ENCODE measurements around the gene RNU6-9.

RNU6-9 gene

GRCh38 chr19:927780-928401 lies 34.6 kb downstream of the RNU6-9 start:
- no peaks in the 10 kb centered on the region for H3K36me3 ChIP-seq (ENCODE audit: control insufficient read depth in 2 of 2, insufficient read depth in 2 of 2, low read length in 2 of 2)
- H3K9ac ChIP-seq (ENCODE audit: low read depth in 1 of 2, low read length in 2 of 2) = no peak overlapping the region
- no peaks in the 10 kb centered on the region for H3K9me3 ChIP-seq (ENCODE audit: control insufficient read depth in 2 of 2, low read length in 2 of 2)
- peaks cover 10 to 11% of the 10 kb centered on the region in 2 donors for H3K4me1 ChIP-seq (ENCODE audit: control insufficient read depth in 2 of 2, insufficient read depth in 2 of 2, low read length in 2 of 2)
- no peaks in the 10 kb centered on the region for H3K27me3 ChIP-seq (ENCODE audit: control insufficient read depth in 2 of 2, insufficient read depth in 2 of 2, low read length in 2 of 2)
- peak overlapping the region in 1 of 2 donors; percentile 4 for H3K27ac ChIP-seq (ENCODE audit: low read depth in 2 of 2, low read length in 2 of 2)
- H3K4me3 ChIP-seq (ENCODE audit: low read length in 2 of 2) = peak overlapping the region in 1 of 2 donors; percentile 26

GRCh38 chr19:928471-929202 lies 35.4 kb downstream of the RNU6-9 start:
- H3K4me3 ChIP-seq (ENCODE audit: low read length in 2 of 2) = no peak overlapping the region
- peak overlapping the region in 1 of 2 donors; percentile 4 for H3K27ac ChIP-seq (ENCODE audit: low read depth in 2 of 2, low read length in 2 of 2)
- no peaks in the 10 kb centered on the region for H3K9me3 ChIP-seq (ENCODE audit: control insufficient read depth in 2 of 2, low read length in 2 of 2)
- no peaks in the 10 kb centered on the region for H3K36me3 ChIP-seq (ENCODE audit: control insufficient read depth in 2 of 2, insufficient read depth in 2 of 2, low read length in 2 of 2)
- peaks cover 10 to 16% of the 10 kb centered on the region in 2 donors for H3K4me1 ChIP-seq (ENCODE audit: control insufficient read depth in 2 of 2, insufficient read depth in 2 of 2, low read length in 2 of 2)
- no peaks in the 10 kb centered on the region for H3K27me3 ChIP-seq (ENCODE audit: control insufficient read depth in 2 of 2, insufficient read depth in 2 of 2, low read length in 2 of 2)
- H3K9ac ChIP-seq (ENCODE audit: low read depth in 1 of 2, low read length in 2 of 2) = no peak overlapping the region

- Histone ChIP-seq H3K36me3 (ENCODE audit: control insufficient read depth in 2 of 2, insufficient read depth in 2 of 2, low read length in 2 of 2) (no peaks in the 10 kb centered on the region), H3K27me3 (ENCODE audit: control insufficient read depth in 2 of 2, insufficient read depth in 2 of 2, low read length in 2 of 2) (no peaks in the 10 kb centered on the region), H3K27ac (ENCODE audit: low read depth in 2 of 2, low read length in 2 of 2) (no peak overlapping the region), H3K9ac (ENCODE audit: low read depth in 1 of 2, low read length in 2 of 2) (no peak overlapping the region), H3K9me3 (ENCODE audit: control insufficient read depth in 2 of 2, low read length in 2 of 2) (no peaks in the 10 kb centered on the region), H3K4me3 (ENCODE audit: low read length in 2 of 2) (no peak overlapping the region), H3K4me1 (ENCODE audit: control insufficient read depth in 2 of 2, insufficient read depth in 2 of 2, low read length in 2 of 2) (peaks cover 13 to 22% of the 10 kb centered on the region in 2 donors)
Observed at GRCh38 chr19:929203-929890, 36.1 kb downstream of the RNU6-9 start.

GRCh38 chr19:929891-930258 lies 36.6 kb downstream of the RNU6-9 start:
- no peak overlapping the region for H3K27ac ChIP-seq (ENCODE audit: low read depth in 2 of 2, low read length in 2 of 2)
- H3K4me1 ChIP-seq (ENCODE audit: control insufficient read depth in 2 of 2, insufficient read depth in 2 of 2, low read length in 2 of 2) = peaks cover 14 to 24% of the 10 kb centered on the region in 2 donors
- no peak overlapping the region for H3K9ac ChIP-seq (ENCODE audit: low read depth in 1 of 2, low read length in 2 of 2)
- H3K9me3 ChIP-seq (ENCODE audit: control insufficient read depth in 2 of 2, low read length in 2 of 2) = no peaks in the 10 kb centered on the region
- no peaks in the 10 kb centered on the region for H3K36me3 ChIP-seq (ENCODE audit: control insufficient read depth in 2 of 2, insufficient read depth in 2 of 2, low read length in 2 of 2)
- no peaks in the 10 kb centered on the region for H3K27me3 ChIP-seq (ENCODE audit: control insufficient read depth in 2 of 2, insufficient read depth in 2 of 2, low read length in 2 of 2)
- H3K4me3 ChIP-seq (ENCODE audit: low read length in 2 of 2) = no peak overlapping the region

GRCh38 chr19:931860-932647 lies 38.8 kb downstream of the RNU6-9 start:
- peaks cover 17 to 27% of the 10 kb centered on the region in 2 donors for H3K4me1 ChIP-seq (ENCODE audit: control insufficient read depth in 2 of 2, insufficient read depth in 2 of 2, low read length in 2 of 2)
- H3K27ac ChIP-seq (ENCODE audit: low read depth in 2 of 2, low read length in 2 of 2) = no peak overlapping the region
- H3K4me3 ChIP-seq (ENCODE audit: low read length in 2 of 2) = no peak overlapping the region
- no peaks in the 10 kb centered on the region for H3K9me3 ChIP-seq (ENCODE audit: control insufficient read depth in 2 of 2, low read length in 2 of 2)
- no peaks in the 10 kb centered on the region for H3K36me3 ChIP-seq (ENCODE audit: control insufficient read depth in 2 of 2, insufficient read depth in 2 of 2, low read length in 2 of 2)
- no peaks in the 10 kb centered on the region for H3K27me3 ChIP-seq (ENCODE audit: control insufficient read depth in 2 of 2, insufficient read depth in 2 of 2, low read length in 2 of 2)
- H3K9ac ChIP-seq (ENCODE audit: low read depth in 1 of 2, low read length in 2 of 2) = no peak overlapping the region

GRCh38 chr19:932648-933552 lies 39.6 kb downstream of the RNU6-9 start:
- Histone ChIP-seq H3K27ac (ENCODE audit: low read depth in 2 of 2, low read length in 2 of 2) (peak overlapping the region; percentile 28 to 48), H3K4me3 (ENCODE audit: low read length in 2 of 2) (no peak overlapping the region), H3K36me3 (ENCODE audit: control insufficient read depth in 2 of 2, insufficient read depth in 2 of 2, low read length in 2 of 2) (no peaks in the 10 kb centered on the region), H3K4me1 (ENCODE audit: control insufficient read depth in 2 of 2, insufficient read depth in 2 of 2, low read length in 2 of 2) (peaks cover 17 to 24% of the 10 kb centered on the region in 2 donors), H3K27me3 (ENCODE audit: control insufficient read depth in 2 of 2, insufficient read depth in 2 of 2, low read length in 2 of 2) (no peaks in the 10 kb centered on the region), H3K9me3 (ENCODE audit: control insufficient read depth in 2 of 2, low read length in 2 of 2) (no peaks in the 10 kb centered on the region), H3K9ac (ENCODE audit: low read depth in 1 of 2, low read length in 2 of 2) (no peak overlapping the region)

GRCh38 chr19:933553-933882 lies 40.2 kb downstream of the RNU6-9 start:
- H3K36me3 ChIP-seq (ENCODE audit: control insufficient read depth in 2 of 2, insufficient read depth in 2 of 2, low read length in 2 of 2) = no peaks in the 10 kb centered on the region
- no peaks in the 10 kb centered on the region for H3K9me3 ChIP-seq (ENCODE audit: control insufficient read depth in 2 of 2, low read length in 2 of 2)
- peaks cover 17 to 24% of the 10 kb centered on the region in 2 donors for H3K4me1 ChIP-seq (ENCODE audit: control insufficient read depth in 2 of 2, insufficient read depth in 2 of 2, low read length in 2 of 2)

GRCh38 chr19:934197-934840 lies 41.0 kb downstream of the RNU6-9 start:
- Histone ChIP-seq H3K9me3 (ENCODE audit: control insufficient read depth in 2 of 2, low read length in 2 of 2) (no peaks in the 10 kb centered on the region), H3K9ac (ENCODE audit: low read depth in 1 of 2, low read length in 2 of 2) (peak overlapping the region in 1 of 2 donors; percentile 63), H3K27me3 (ENCODE audit: control insufficient read depth in 2 of 2, insufficient read depth in 2 of 2, low read length in 2 of 2) (no peaks in the 10 kb centered on the region), H3K36me3 (ENCODE audit: control insufficient read depth in 2 of 2, insufficient read depth in 2 of 2, low read length in 2 of 2) (no peaks in the 10 kb centered on the region), H3K4me3 (ENCODE audit: low read length in 2 of 2) (no peak overlapping the region), H3K4me1 (ENCODE audit: control insufficient read depth in 2 of 2, insufficient read depth in 2 of 2, low read length in 2 of 2) (peaks cover 17 to 24% of the 10 kb centered on the region in 2 donors), H3K27ac (ENCODE audit: low read depth in 2 of 2, low read length in 2 of 2) (peak overlapping the region; percentile 73 to 76)

More at GRCh38 chr19:933553-933882, 40.2 kb downstream of the RNU6-9 start:
- Histone ChIP-seq H3K9ac (ENCODE audit: low read depth in 1 of 2, low read length in 2 of 2) (no peak overlapping the region), H3K27me3 (ENCODE audit: control insufficient read depth in 2 of 2, insufficient read depth in 2 of 2, low read length in 2 of 2) (no peaks in the 10 kb centered on the region), H3K4me3 (ENCODE audit: low read length in 2 of 2) (no peak overlapping the region), H3K27ac (ENCODE audit: low read depth in 2 of 2, low read length in 2 of 2) (peak overlapping the region; percentile 28 to 48)

All from mucosa of rectum (tissue), 2 donors.